Esophagus squamous epithelium (tissue), 5 donors: Measurements from ENCODE around the gene PGAM4. TPM values are rescaled to one million over a fixed set of nuclear protein-coding genes. Genes with fewer than 3 reads are reported as not detected.
"Not testable (repeated sequence)": the region's sequence is repeated elsewhere in the genome, so short reads cannot be mapped to it uniquely, and the experiment has no call there.

ENCODE experiments used
- DNase-seq: peaks from one replicate; lab custom pipeline; 2025; lab: John Stamatoyannopoulos, UW
- H3K27ac ChIP-seq, 4 donors: fragments of 200-600 bp; sonication (generic); one replicate each; pipeline ENCODE4 v1.5.1; 2016 to 2019; ENCODE audit warnings: mild to moderate bottlenecking in 1 of 4
- H3K27me3 ChIP-seq, 4 donors: fragments of 200-600 bp; sonication (generic); 1 replicate in 3 of 4; 2 replicates in 1 of 4; pipeline versions ENCODE4 v1.5.1 to v1.6.0; 2017 to 2021; ENCODE audit warnings: antibody characterized with exemption in 1 of 4
- H3K36me3 ChIP-seq, 3 donors: fragments of 200-600 bp; sonication (generic); one replicate each; pipeline ENCODE4 v1.5.1; 2016 to 2019
- H3K4me1 ChIP-seq, 3 donors: fragments of 200-600 bp; sonication (generic); one replicate each; pipeline ENCODE4 v1.5.1; 2017 to 2019
- H3K4me3 ChIP-seq, 4 donors: fragments of 200-600 bp; sonication (generic); 1 replicate in 3 of 4; 2 replicates in 1 of 4; pipeline ENCODE4 v1.5.1; 2016 to 2019; ENCODE audit warnings: mild to moderate bottlenecking in 2 of 4, moderate library complexity in 1 of 4
- H3K9me3 ChIP-seq, 3 donors: fragments of 200-600 bp; sonication (generic); one replicate each; pipeline ENCODE4 v1.5.1; 2016 to 2019
- POLR2A ChIP-seq, 4 donors: fragments of 450-650 bp; IDR thresholded peaks; one replicate each; pipeline ENCODE4 v1.6.1; 2017; ENCODE audit warnings: antibody characterized with exemption in 4 of 4, mild to moderate bottlenecking in 4 of 4, moderate library complexity in 3 of 4
- WGBS, 2 donors: methylation state at CpG; one replicate each; pipeline ENCODE4 v1.1.5; 2018; 5-methylcytosine and 5-hydroxymethylcytosine counted together
- intact Hi-C: fragments of 100-400 bp; cut with DNase I; formaldehyde crosslinking; loops from one replicate; pipeline ENCODE4 v1.15.0; 2022
- total RNA-seq, 4 donors: library from RNA; depleted of rRNA; stranded (reverse); fragments of >200 nt; gene quantifications; one replicate each; pipeline ENCODE4 v1.1.0, GENCODE V29; 2016
- TF ChIP-seq, protein P1 (sequence below), 6 experiments: fragments of 450-650 bp in 4 of 6; fragments of 200-600 bp in 2 of 6; sonication (generic) in 2 of 6; IDR thresholded peaks; one replicate each; pipeline ENCODE4 v1.5.1; 2016 to 2019; ENCODE audit warnings: antibody characterized with exemption in 6 of 6, mild to moderate bottlenecking in 4 of 6, moderate library complexity in 4 of 6
- donor health status: DM: yes; HTN: yes; CAD: no.

The PGAM4 gene
- total RNA-seq, 4 donors from 2014 or later: not detected

DNA sequence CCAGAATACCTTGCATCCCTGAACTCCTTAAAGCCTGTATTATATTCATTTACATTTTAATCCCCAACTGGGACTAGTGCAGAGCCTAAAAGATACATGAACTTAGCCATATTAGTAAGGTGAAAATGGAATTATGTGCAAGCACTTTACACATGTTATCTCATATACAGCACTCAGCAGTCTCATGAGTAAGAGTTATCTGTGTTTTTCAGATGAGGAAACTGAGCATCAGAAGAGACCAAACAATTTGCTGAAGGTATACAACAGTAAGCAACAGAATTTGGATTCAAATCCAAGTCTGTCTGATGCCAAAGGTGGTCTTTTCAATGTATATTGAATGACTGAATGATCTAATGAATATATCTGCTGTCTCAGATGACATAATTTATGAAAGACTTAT is 46.7 kb downstream of the PGAM4 start:
- DNase-seq: no peak
- intact Hi-C loops: no loop called here
- TF ChIP-seq POLR2A (IDR thresholded peaks at IDR 0.05): no peak
- TF ChIP-seq, protein P1, sequence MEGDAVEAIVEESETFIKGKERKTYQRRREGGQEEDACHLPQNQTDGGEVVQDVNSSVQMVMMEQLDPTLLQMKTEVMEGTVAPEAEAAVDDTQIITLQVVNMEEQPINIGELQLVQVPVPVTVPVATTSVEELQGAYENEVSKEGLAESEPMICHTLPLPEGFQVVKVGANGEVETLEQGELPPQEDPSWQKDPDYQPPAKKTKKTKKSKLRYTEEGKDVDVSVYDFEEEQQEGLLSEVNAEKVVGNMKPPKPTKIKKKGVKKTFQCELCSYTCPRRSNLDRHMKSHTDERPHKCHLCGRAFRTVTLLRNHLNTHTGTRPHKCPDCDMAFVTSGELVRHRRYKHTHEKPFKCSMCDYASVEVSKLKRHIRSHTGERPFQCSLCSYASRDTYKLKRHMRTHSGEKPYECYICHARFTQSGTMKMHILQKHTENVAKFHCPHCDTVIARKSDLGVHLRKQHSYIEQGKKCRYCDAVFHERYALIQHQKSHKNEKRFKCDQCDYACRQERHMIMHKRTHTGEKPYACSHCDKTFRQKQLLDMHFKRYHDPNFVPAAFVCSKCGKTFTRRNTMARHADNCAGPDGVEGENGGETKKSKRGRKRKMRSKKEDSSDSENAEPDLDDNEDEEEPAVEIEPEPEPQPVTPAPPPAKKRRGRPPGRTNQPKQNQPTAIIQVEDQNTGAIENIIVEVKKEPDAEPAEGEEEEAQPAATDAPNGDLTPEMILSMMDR (IDR thresholded peaks at IDR 0.05): no peak
- no peaks in the 10 kb centered on the region for H3K9me3 ChIP-seq
- H3K4me3 ChIP-seq: no peak overlapping the region
- peaks cover 0 to 23% (median 0%) of the 10 kb centered on the region in 3 donors for H3K4me1 ChIP-seq
- no peaks in the 10 kb centered on the region for H3K36me3 ChIP-seq
- H3K27ac ChIP-seq: no peak overlapping the region
- H3K27me3 ChIP-seq: no peaks in the 10 kb centered on the region

DNA sequence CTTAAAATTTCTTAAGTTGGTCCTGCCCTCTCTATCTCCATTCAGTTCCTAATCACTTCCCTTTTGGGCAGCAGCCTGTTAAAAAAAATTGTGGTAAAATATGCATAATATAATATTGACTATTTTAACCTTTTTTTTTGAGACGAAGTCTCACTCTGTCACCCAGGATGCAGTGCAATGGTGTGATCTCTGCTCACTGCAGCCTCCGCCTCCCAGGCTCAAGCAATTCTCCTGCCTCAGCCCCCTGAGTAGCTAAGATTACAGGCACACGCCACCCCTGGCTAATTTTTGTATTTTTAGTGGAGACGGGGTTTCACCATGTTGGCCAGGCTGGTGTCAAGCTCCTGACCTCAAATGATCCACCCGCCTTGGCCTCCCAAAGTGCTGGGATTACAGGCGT is 50.1 kb downstream of the PGAM4 start:
- H3K9me3 ChIP-seq: not testable (repeated sequence)

DNA sequence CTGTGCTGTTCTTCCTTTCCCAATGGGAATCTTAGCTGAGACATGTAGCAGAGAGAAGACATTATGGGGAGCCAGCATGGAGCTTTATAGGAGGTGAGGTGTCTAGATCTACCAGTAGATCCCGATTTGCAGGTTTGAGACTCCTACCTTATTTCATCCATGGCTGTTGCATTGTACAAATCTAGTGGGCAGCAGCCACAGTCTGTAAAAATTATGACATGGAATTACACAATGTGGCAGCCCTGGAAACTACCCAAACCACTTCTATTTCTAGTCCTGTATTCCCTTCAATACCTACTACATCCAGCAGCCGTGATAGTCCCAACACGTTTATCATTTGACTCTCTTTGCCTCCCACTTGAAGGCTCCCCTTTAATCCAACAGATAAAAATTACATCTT is 50.9 kb downstream of the PGAM4 start:
- intact Hi-C loops: no loop called here

More for the DNA sequence above, 50.1 kb downstream of the PGAM4 start:
- H3K27me3 ChIP-seq, H3K4me3 ChIP-seq, H3K36me3 ChIP-seq, DNase-seq, intact Hi-C loops: not testable (repeated sequence)
- WGBS, 2 donors: 76 to 80% methylated on average over 4 to 6 of the region's 6 CpGs
- H3K27ac ChIP-seq: peak overlapping the region in 1 of 4 donors; percentile 55
- peaks cover 0 to 35% (median 0%) of the 10 kb centered on the region in 3 donors for H3K4me1 ChIP-seq

More for the DNA sequence above, 50.9 kb downstream of the PGAM4 start:
- Histone ChIP-seq H3K4me3 (no peak overlapping the region), H3K27ac (peak overlapping the region in 1 of 4 donors; percentile 55), H3K36me3 (no peaks in the 10 kb centered on the region), H3K4me1 (peaks cover 0 to 41% (median 0%) of the 10 kb centered on the region in 3 donors), H3K27me3 (no peaks in the 10 kb centered on the region), H3K9me3 (no peaks in the 10 kb centered on the region)
- no peak for TF ChIP-seq POLR2A (IDR thresholded peaks at IDR 0.05)
- TF ChIP-seq, protein P1 (IDR thresholded peaks at IDR 0.05): peak in 1 of 6 experiments; percentile 5
- DNase-seq: no peak
- 18 to 54% methylated on average over 2 to 3 of the region's 3 CpGs for WGBS, 2 donors

Other genes starting within 250 kb of the PGAM4 start
- 10 to 100 TPM; 28.7 to 96.5 (median 36.9) TPM for gene ATRX, start 183.4 kb downstream of the PGAM4 start, total RNA-seq
- 10 to 100 TPM; 31.0 to 51.2 (median 38.4) TPM for gene MAGT1, start 74.2 kb downstream of the PGAM4 start, total RNA-seq
- gene COX7B, start 70.2 kb downstream of the PGAM4 start, total RNA-seq: 100 to 1,000 TPM; 557 to 908 (median 740) TPM
- gene ATP7A, start 58.9 kb downstream of the PGAM4 start, total RNA-seq: 10 to 100 TPM in 3 of 4 donors, 1 to 10 TPM in 1; 9.4 to 14.7 (median 11.1) TPM
- 100 to 1,000 TPM; 179 to 377 (median 336) TPM for gene PGK1, start 134.6 kb upstream of the PGAM4 start, total RNA-seq
- gene TAF9B, start 170.0 kb upstream of the PGAM4 start, total RNA-seq: 10 to 100 TPM in 3 of 4 donors, 1 to 10 TPM in 1; 6.6 to 25.2 (median 16.5) TPM